AG04449 (cell line): ENCODE measurements around the gene BDKRB1.

ENCODE experiments used
- CTCF ChIA-PET: fragments of 350-600 bp; formaldehyde crosslinking; extraction: SDS; loops from one replicate; lab custom pipeline; 2021; ENCODE audit warnings: antibody characterized with exemption; lab: Yijun Ruan, JAX
- POLR2A ChIA-PET: fragments of 400-600, 350-600 bp; formaldehyde crosslinking; extraction: SDS; loops from one replicate; lab custom pipeline; 2020; ENCODE audit warnings: antibody characterized with exemption, inconsistent platforms; lab: Yijun Ruan, JAX
- DNase-seq: peaks from one replicate; pipeline ENCODE4 v3.0.0-alpha.2; 2010; ENCODE audit warnings: low read depth, low spot score
- H3K4me3 ChIP-seq: 2 replicates; pipeline ENCODE4 v1.5.1; 2011; ENCODE audit warnings: low read depth, mild to moderate bottlenecking, control low read depth, low read length
- CTCF ChIP-seq: IDR thresholded peaks from one replicate; pipeline ENCODE4 v1.5.1; 2011; ENCODE audit warnings: mild to moderate bottlenecking, moderate library complexity, low read length, control low read depth, inconsistent platforms; ENCODE audit not compliant: insufficient read depth; ENCODE audit errors: missing control alignments

BDKRB1 gene

GRCh38 chr14:96303981-96304380 lies 48.0 kb downstream of the BDKRB1 start:
- H3K4me3 ChIP-seq, result no peak overlapping the region
- POLR2A ChIA-PET, result no interaction called here
- TF ChIP-seq CTCF, result no peak
- CTCF ChIA-PET, result interaction anchor here (0.9 to 2.0 kb wide), 3 partner anchors 8 to 16 kb away, joined by 3 to 7 read pairs (median 4); no protein-coding TSS in a partner anchor
- no peak for DNase-seq

GRCh38 chr14:96304956-96305355 lies 48.9 kb downstream of the BDKRB1 start:
- DNase-seq, result no peak
- H3K4me3 ChIP-seq, result no peak overlapping the region
- ChIA-PET CTCF (interaction anchor here (0.8 to 2.0 kb wide), 5 partner anchors 9 to 80 kb away, joined by 3 to 7 read pairs (median 3); no protein-coding TSS in a partner anchor), POLR2A (interaction anchor here (0.6 kb wide), 1 partner anchor 153 kb away, joined by 3 read pairs; no protein-coding TSS in a partner anchor)
- no peak for TF ChIP-seq CTCF

GRCh38 chr14:96307434-96307833 lies 51.4 kb downstream of the BDKRB1 start:
- ChIA-PET CTCF (interaction anchor here (0.6 to 4.1 kb wide), 6 partner anchors 10 to 308 kb away, joined by 3 to 61 read pairs (median 6); no protein-coding TSS in a partner anchor), POLR2A (no interaction called here)
- H3K4me3 ChIP-seq, result no peak overlapping the region
- no peak for TF ChIP-seq CTCF
- DNase-seq, result no peak

GRCh38 chr14:96309133-96309895 lies 53.3 kb downstream of the BDKRB1 start:
- no peak for TF ChIP-seq CTCF
- no peak overlapping the region for H3K4me3 ChIP-seq
- ChIA-PET CTCF (interaction anchor here (1.0 to 4.1 kb wide), 6 partner anchors 12 to 208 kb away, joined by 4 to 61 read pairs (median 6); no protein-coding TSS in a partner anchor), POLR2A (no interaction called here)
- DNase-seq, result no peak

GRCh38 chr14:96309896-96310330 lies 53.9 kb downstream of the BDKRB1 start:
- no peak overlapping the region for H3K4me3 ChIP-seq
- CTCF ChIA-PET, result interaction anchor here (1.0 to 4.1 kb wide), 4 partner anchors 13 to 209 kb away, joined by 4 to 61 read pairs (median 6); no protein-coding TSS in a partner anchor
- DNase-seq, result no peak
- no peak for TF ChIP-seq CTCF
- POLR2A ChIA-PET, result no interaction called here

- no peak for TF ChIP-seq CTCF
- DNase-seq, result no peak
- POLR2A ChIA-PET, result no interaction called here
- CTCF ChIA-PET, result interaction anchor here (1.2 kb wide), 1 partner anchor 210 kb away, joined by 4 read pairs; no protein-coding TSS in a partner anchor
- no peak overlapping the region for H3K4me3 ChIP-seq
Measured at GRCh38 chr14:96310906-96311305, 54.9 kb downstream of the BDKRB1 start.
